ENCODE measurements around the gene POLA1.
A peak's percentile ranks its signal among the peaks of the same experiment; 100 is the strongest.

Gene POLA1

DNA sequence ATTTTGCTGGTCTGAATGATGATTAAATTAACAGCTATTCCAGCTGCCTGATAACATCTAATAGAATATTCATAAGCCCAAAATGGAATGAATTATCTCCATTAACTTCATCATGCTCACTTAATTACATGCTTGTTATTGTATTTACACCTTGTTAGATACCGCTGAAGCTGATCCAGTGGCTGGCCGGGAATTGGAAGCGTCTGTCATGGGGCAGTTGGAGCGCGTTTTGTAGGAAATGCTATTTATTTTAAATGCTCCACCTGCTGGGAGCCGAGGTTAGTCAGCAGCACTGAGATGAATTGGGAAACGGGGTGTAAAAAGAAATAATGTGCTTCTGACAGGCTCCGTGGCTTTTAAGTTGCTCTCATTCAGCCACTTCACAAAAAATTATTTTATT is 296.8 kb downstream of the POLA1 start:
- no peak overlapping the region for H2AFZ ChIP-seq (ENCODE audit: low read length, unreplicated experiment)
- no peaks in the 10 kb centered on the region for H3K4me1 ChIP-seq (ENCODE audit: control insufficient read depth, insufficient read depth, low read length, unreplicated experiment)
- H3K79me2 ChIP-seq (ENCODE audit: control insufficient read depth, insufficient read depth, low read length, unreplicated experiment): no peaks in the 10 kb centered on the region
- H3K4me3 ChIP-seq (ENCODE audit: low read depth, low read length): no peak overlapping the region
- no peak overlapping the region for H3K27ac ChIP-seq (ENCODE audit: low read depth, low read length)
- no peaks in the 10 kb centered on the region for H3K27me3 ChIP-seq (ENCODE audit: insufficient read depth, low read length)
- H3K36me3 ChIP-seq (ENCODE audit: insufficient read depth, low read length): no peaks in the 10 kb centered on the region

DNA sequence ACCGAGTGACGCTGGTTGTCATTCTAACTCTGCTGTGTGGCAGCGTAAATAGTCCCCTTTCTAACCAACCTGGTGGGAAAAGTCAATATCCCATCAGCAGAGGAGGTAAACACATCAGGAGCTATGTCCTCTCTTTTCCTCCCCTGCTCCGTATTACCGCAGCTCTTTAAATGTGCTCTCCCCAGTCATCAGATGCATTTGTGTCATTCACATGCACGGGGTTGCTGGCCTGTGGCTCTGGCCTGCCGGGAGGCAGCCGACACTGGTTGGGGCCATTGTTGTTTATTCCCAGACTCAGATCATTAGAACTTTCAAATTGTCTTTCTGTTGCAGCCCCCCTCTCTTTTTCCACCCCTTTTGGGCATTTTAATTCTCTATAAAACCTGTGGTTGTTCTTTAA is 300.2 kb downstream of the POLA1 start:
- Histone ChIP-seq H3K27ac (ENCODE audit: low read depth, low read length) (no peak overlapping the region), H3K36me3 (ENCODE audit: insufficient read depth, low read length) (no peaks in the 10 kb centered on the region)

DNA sequence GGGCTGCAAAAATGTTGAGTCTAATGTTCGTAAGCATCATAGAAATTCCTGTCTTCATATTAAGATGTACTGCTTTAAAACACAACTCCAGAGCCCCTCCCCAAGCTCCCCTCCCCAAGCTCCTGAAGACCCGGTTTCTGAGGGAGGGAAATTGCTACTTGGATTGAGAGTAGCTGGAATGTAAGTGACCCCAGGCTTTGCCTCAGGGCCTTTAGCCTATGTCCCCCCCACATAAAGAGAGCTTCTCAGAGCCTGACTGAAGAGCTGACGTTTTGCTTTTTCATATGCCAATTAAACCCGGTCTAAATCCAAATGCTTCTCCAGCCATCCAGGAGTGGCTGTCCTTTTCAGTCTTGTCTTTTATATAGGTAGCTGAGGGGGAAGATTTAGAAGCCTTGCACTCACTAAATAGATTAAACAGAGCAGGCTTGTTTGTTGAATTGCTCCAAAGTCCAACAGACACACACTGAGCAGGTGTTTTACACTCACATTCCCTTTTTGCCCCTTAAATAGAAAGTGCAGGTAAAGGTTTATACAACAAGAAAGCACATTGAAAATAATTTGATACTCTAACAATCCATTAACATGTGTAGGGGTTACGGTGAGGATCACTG is 302.5 kb downstream of the POLA1 start:
- Histone ChIP-seq H3K4me3 (ENCODE audit: low read depth, low read length) (no peak overlapping the region), H3K4me1 (ENCODE audit: control insufficient read depth, insufficient read depth, low read length, unreplicated experiment) (no peaks in the 10 kb centered on the region), H3K36me3 (ENCODE audit: insufficient read depth, low read length) (no peaks in the 10 kb centered on the region), H3K27ac (ENCODE audit: low read depth, low read length) (no peak overlapping the region), H3K79me2 (ENCODE audit: control insufficient read depth, insufficient read depth, low read length, unreplicated experiment) (no peaks in the 10 kb centered on the region), H2AFZ (ENCODE audit: low read length, unreplicated experiment) (no peak overlapping the region), H3K27me3 (ENCODE audit: insufficient read depth, low read length) (no peaks in the 10 kb centered on the region)

More for the DNA sequence above, 300.2 kb downstream of the POLA1 start:
- Histone ChIP-seq H3K27me3 (ENCODE audit: insufficient read depth, low read length) (no peaks in the 10 kb centered on the region), H3K4me3 (ENCODE audit: low read depth, low read length) (no peak overlapping the region), H3K79me2 (ENCODE audit: control insufficient read depth, insufficient read depth, low read length, unreplicated experiment) (no peaks in the 10 kb centered on the region), H3K4me1 (ENCODE audit: control insufficient read depth, insufficient read depth, low read length, unreplicated experiment) (no peaks in the 10 kb centered on the region), H2AFZ (ENCODE audit: low read length, unreplicated experiment) (no peak overlapping the region)

DNA sequence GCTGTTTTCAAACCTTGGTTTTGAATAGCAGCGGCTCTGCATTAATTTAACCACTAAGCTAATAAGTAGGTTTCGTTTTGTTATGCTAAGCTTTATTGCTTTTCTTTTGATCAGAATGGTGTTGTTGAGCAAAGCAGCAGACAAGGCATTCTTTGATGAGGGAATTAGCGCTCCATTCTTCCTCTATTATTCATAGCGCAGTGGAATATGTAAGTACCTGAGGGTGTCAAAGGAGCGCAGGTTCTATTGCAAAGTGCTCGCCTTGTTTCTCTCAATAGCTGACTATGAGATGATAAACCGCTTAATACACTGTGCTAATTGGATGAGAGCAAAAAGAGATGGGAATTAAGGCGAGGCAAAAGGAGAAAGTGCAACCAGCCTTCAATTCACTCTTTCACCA is 305.8 kb downstream of the POLA1 start:
- no peak overlapping the region for H3K4me3 ChIP-seq (ENCODE audit: low read depth, low read length)
- H3K36me3 ChIP-seq (ENCODE audit: insufficient read depth, low read length): no peaks in the 10 kb centered on the region
- no peaks in the 10 kb centered on the region for H3K79me2 ChIP-seq (ENCODE audit: control insufficient read depth, insufficient read depth, low read length, unreplicated experiment)
- peaks cover 20% of the 10 kb centered on the region for H3K27me3 ChIP-seq (ENCODE audit: insufficient read depth, low read length)
- H2AFZ ChIP-seq (ENCODE audit: low read length, unreplicated experiment): no peak overlapping the region
- H3K27ac ChIP-seq (ENCODE audit: low read depth, low read length): no peak overlapping the region
- H3K4me1 ChIP-seq (ENCODE audit: control insufficient read depth, insufficient read depth, low read length, unreplicated experiment): no peaks in the 10 kb centered on the region

DNA sequence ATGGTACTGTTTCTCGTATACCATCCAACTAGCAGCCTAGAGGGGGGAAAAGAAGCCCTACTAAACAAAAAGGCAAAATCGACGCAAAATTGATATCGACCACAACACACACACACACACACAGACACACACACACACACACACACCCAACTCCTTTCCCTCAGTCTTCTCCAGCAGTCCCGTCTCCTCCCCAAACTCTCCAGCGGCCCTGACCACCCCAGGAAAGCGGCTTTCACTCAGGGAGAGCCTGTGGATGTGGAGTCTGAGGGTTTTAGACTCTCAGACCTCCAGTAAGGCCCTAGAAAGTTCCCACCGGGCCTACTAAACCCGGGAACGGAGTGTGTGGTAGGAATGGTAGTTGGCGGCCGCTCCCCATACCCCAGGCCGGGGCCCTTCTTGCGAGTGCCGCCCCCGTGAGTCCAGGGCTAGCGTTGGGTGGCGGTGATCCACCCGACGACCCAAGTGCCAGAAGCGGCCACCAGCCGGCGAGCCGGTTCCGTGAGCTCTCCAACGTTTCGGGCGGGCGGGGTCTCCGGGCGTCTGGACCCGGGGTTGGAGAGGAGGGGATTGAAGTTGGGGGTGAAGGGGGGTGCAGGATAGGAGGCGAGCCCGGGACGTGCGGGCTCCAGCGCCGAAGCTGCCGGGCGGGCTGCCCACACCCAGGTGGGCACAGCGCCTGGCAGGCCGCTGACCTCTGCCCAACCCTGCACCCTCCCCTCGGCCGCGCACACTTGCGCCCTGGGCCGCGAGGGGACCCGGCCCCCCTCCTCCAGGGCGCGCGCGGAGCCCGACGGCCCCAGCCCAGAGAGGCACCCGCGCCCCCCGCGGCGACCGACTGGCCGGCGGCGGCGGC is 308.3 kb downstream of the POLA1 start:
- Histone ChIP-seq H2AFZ (ENCODE audit: low read length, unreplicated experiment) (no peak overlapping the region), H3K36me3 (ENCODE audit: insufficient read depth, low read length) (no peaks in the 10 kb centered on the region), H3K27me3 (ENCODE audit: insufficient read depth, low read length) (peaks cover 45% of the 10 kb centered on the region), H3K79me2 (ENCODE audit: control insufficient read depth, insufficient read depth, low read length, unreplicated experiment) (no peaks in the 10 kb centered on the region), H3K4me1 (ENCODE audit: control insufficient read depth, insufficient read depth, low read length, unreplicated experiment) (no peaks in the 10 kb centered on the region), H3K4me3 (ENCODE audit: low read depth, low read length) (no peak overlapping the region), H3K27ac (ENCODE audit: low read depth, low read length) (no peak overlapping the region)

DNA sequence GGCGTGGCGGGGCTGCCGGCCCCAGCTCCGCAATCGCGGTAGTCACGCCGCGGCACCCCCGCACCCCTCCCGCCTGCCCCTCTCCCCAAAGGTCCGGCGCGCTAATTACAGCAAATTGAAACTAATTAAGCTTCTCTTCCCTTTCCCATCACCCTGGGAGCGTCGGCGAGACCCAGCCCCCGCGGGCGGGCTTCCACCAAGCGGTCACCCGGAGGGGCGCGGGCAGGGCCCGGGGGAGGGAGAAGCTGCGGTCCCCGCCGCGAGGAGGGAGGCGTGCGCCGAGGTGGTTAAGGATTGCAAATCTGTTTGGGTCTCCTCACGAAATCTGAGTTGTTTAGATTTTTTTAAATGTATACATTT is 308.9 kb downstream of the POLA1 start:
- H3K27ac ChIP-seq (ENCODE audit: low read depth, low read length): no peak overlapping the region
- no peaks in the 10 kb centered on the region for H3K36me3 ChIP-seq (ENCODE audit: insufficient read depth, low read length)
- H3K27me3 ChIP-seq (ENCODE audit: insufficient read depth, low read length): peaks cover 51% of the 10 kb centered on the region
- H3K4me1 ChIP-seq (ENCODE audit: control insufficient read depth, insufficient read depth, low read length, unreplicated experiment): no peaks in the 10 kb centered on the region
- H2AFZ ChIP-seq (ENCODE audit: low read length, unreplicated experiment): no peak overlapping the region
- H3K79me2 ChIP-seq (ENCODE audit: control insufficient read depth, insufficient read depth, low read length, unreplicated experiment): no peaks in the 10 kb centered on the region
- no peak overlapping the region for H3K4me3 ChIP-seq (ENCODE audit: low read depth, low read length)

DNA sequence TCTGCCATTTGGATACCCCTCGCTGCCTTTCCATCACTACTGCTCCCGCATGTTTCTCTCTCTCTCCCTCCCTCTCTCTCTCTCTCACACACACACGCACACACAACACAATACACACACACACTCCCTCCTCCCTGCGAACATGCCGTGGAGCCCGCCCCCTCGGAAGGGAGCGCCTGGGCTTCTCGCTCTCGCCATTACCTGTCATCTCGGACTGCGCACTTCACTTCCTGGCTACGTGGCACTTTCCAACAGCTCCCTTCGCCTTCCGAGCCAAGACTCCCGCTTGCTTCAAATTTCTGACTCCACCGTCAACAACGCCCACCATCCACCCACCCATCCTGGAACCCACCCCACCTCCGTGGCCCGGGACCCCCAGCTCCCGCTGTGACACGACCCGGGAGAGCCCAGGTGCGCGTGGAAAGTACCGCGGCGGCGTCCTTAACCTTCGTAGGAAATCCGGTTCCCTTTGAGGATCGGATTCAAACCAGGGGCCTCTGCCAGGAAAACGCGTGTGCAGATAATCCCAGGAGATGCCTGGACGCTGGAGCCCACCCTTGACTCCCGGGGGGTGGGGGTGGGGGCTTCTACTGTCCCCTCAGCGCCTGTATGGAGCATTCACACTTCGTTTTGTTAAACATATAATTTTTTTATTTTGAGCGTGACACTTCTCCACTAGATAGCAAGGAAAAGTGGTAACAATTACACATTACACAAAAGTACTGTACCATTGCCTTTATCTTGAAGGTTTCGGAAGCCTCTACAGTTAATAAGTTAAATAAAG is 309.5 kb downstream of the POLA1 start:
- Histone ChIP-seq H3K4me1 (ENCODE audit: control insufficient read depth, insufficient read depth, low read length, unreplicated experiment) (no peaks in the 10 kb centered on the region), H3K4me3 (ENCODE audit: low read depth, low read length) (no peak overlapping the region)

DNA sequence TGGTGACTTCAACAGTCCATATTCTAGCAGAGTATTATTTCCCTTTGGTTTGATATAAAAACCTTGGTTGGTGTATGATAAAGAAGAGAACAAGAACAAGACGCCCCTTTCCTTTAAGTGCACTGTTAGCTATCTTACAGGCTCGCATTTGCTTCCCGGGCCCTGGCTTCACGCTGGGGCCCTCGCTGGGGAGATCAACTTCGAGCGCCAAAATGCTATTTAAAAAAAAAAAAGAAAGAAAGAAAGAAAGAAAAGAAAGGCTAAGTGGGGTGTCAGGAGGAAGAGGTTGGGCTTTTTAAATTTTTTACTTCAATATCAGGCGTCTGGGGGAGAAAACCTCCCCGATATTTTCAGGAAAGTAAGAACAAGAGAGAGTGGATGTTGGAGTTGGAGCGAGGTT is 310.3 kb downstream of the POLA1 start:
- H3K36me3 ChIP-seq (ENCODE audit: insufficient read depth, low read length): no peaks in the 10 kb centered on the region
- no peak overlapping the region for H2AFZ ChIP-seq (ENCODE audit: low read length, unreplicated experiment)
- no peaks in the 10 kb centered on the region for H3K4me1 ChIP-seq (ENCODE audit: control insufficient read depth, insufficient read depth, low read length, unreplicated experiment)
- H3K27ac ChIP-seq (ENCODE audit: low read depth, low read length): no peak overlapping the region
- no peak overlapping the region for H3K4me3 ChIP-seq (ENCODE audit: low read depth, low read length)
- H3K27me3 ChIP-seq (ENCODE audit: insufficient read depth, low read length): peaks cover 65% of the 10 kb centered on the region
- no peaks in the 10 kb centered on the region for H3K79me2 ChIP-seq (ENCODE audit: control insufficient read depth, insufficient read depth, low read length, unreplicated experiment)

More for the DNA sequence above, 309.5 kb downstream of the POLA1 start:
- H3K36me3 ChIP-seq (ENCODE audit: insufficient read depth, low read length): no peaks in the 10 kb centered on the region
- H3K27ac ChIP-seq (ENCODE audit: low read depth, low read length): no peak overlapping the region
- H3K27me3 ChIP-seq (ENCODE audit: insufficient read depth, low read length): peaks cover 57% of the 10 kb centered on the region
- H2AFZ ChIP-seq (ENCODE audit: low read length, unreplicated experiment): no peak overlapping the region
- H3K79me2 ChIP-seq (ENCODE audit: control insufficient read depth, insufficient read depth, low read length, unreplicated experiment): no peaks in the 10 kb centered on the region

DNA sequence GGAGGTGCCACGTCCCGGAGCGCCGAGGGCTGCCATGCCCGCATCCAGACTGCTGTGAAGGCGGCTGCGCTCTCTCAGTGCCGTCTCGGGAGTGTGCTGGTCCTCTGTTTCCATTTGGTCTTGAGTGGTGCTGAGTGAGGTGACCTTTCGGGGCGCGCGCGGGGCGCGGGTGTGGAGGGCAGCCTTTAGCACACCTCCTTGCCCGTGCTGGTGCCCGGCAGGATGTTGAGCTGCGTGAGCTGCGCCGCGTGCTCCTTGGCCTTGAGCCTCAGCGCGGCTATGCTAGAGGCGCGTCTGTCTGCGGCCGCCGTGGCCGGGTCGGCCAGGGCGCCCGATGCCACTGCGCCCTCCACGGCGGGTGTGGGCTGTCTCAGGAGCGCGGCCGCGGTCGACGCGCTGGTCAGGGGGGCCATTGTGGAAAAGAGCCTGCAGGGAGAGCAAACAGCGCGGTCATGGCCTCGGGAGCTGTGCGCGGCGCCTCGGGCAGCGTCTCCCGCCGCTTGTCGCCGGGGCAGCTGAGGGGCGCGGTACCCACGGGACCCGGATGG is 310.8 kb downstream of the POLA1 start:
- Histone ChIP-seq H3K79me2 (ENCODE audit: control insufficient read depth, insufficient read depth, low read length, unreplicated experiment) (no peaks in the 10 kb centered on the region), H3K27me3 (ENCODE audit: insufficient read depth, low read length) (peaks cover 70% of the 10 kb centered on the region), H3K4me1 (ENCODE audit: control insufficient read depth, insufficient read depth, low read length, unreplicated experiment) (no peaks in the 10 kb centered on the region), H3K4me3 (ENCODE audit: low read depth, low read length) (peak overlapping the region; percentile 66), H2AFZ (ENCODE audit: low read length, unreplicated experiment) (no peak overlapping the region), H3K36me3 (ENCODE audit: insufficient read depth, low read length) (no peaks in the 10 kb centered on the region), H3K27ac (ENCODE audit: low read depth, low read length) (no peak overlapping the region)

DNA sequence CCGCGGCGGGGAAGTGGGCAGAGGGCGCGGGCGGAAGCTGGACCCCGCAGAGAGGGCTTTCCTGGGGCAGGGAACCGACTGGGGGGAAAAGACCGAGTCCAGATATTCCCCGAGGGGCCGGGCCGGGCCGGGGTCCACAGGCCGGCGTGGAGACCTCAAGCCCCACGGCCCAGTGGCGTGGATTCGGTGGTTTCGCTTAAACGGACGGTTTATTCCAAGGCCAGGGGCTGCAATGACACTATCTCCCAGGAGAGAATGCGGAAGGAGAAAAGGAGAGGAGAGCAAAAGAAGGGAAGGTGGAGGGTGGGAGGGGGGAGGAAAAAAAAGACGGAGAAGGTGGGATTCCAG is 311.3 kb downstream of the POLA1 start:
- H3K4me3 ChIP-seq (ENCODE audit: low read depth, low read length): peak overlapping the region; percentile 66
- no peaks in the 10 kb centered on the region for H3K36me3 ChIP-seq (ENCODE audit: insufficient read depth, low read length)
- H3K79me2 ChIP-seq (ENCODE audit: control insufficient read depth, insufficient read depth, low read length, unreplicated experiment): no peaks in the 10 kb centered on the region
- peaks cover 75% of the 10 kb centered on the region for H3K27me3 ChIP-seq (ENCODE audit: insufficient read depth, low read length)
- H3K27ac ChIP-seq (ENCODE audit: low read depth, low read length): no peak overlapping the region
- no peak overlapping the region for H2AFZ ChIP-seq (ENCODE audit: low read length, unreplicated experiment)
- H3K4me1 ChIP-seq (ENCODE audit: control insufficient read depth, insufficient read depth, low read length, unreplicated experiment): no peaks in the 10 kb centered on the region
